K562 (cell line): ENCODE results near the gene FRMPD4. TPM values are rescaled to one million over a fixed set of nuclear protein-coding genes. Genes with fewer than 3 reads are reported as not detected.

Experiments used
- ATAC-seq: fragments of 200-7000 bp; cut with Tn5 transposase; 3 replicates; pipeline ENCODE4 v1.9.1; 2020; ENCODE audit warnings: moderate library complexity
- BruUV-seq: library from RNA; stranded (reverse); fragments of 400-500 nt; replicated peaks from 2 replicates; lab custom pipeline; 2021; lab: Mats Ljungman, UMichigan
- CTCF ChIA-PET: fragments of 300-600 bp; formaldehyde crosslinking; extraction: SDS; loops from one replicate; lab custom pipeline; 2021; ENCODE audit warnings: low intra/inter-chr PET ratio; lab: Yijun Ruan, JAX
- POLR2A ChIA-PET: fragments of 300-600, 350-650 bp; sonication (Branson Sonifier 250); formaldehyde crosslinking; extraction: SDS; loops from one replicate; lab custom pipeline; 2021; ENCODE audit warnings: antibody characterized with exemption, inconsistent platforms; lab: Yijun Ruan, JAX
- DNase-seq, 4 experiments: peaks; one replicate each; pipeline versions ENCODE4 v3.0.0 to v3.0.0-alpha.2; 2011 to 2018; ENCODE audit warnings: low spot score in 3 of 4, mixed read lengths in 3 of 4; ENCODE audit errors: extremely low read depth in 1 of 4
- FAIRE-seq: peaks from 2 replicates; lab custom pipeline; 2011; peaks lifted over from hg19 to GRCh38; lab: Jason Lieb, UNC
- H2AFZ ChIP-seq: 2 replicates; pipeline ENCODE4 v1.6.0; 2011; ENCODE audit warnings: low read depth, low read length, control low read depth, inconsistent platforms
- H3K27ac ChIP-seq: fragments of 200-600 bp; 3 replicates; pipeline ENCODE4 v1.8.0; 2011; ENCODE audit warnings: low read depth, mild to moderate bottlenecking, control low read depth, inconsistent platforms, low read length, moderate library complexity, mixed read lengths; ENCODE audit errors: extremely low read depth
- H3K27me3 ChIP-seq, 2 experiments: fragments of 300-600 bp in 1 of 2; 2 replicates in 1 of 2; 3 replicates in 1 of 2; pipeline versions ENCODE4 v1.6.0 to v1.8.0; 2011; ENCODE audit warnings: inconsistent platforms in 2 of 2, low read length in 2 of 2, mild to moderate bottlenecking in 1 of 2, mixed read lengths in 1 of 2, moderate library complexity in 1 of 2; ENCODE audit not compliant: control insufficient read depth in 2 of 2, insufficient read depth in 2 of 2
- H3K36me3 ChIP-seq: fragments of 300-600 bp; 3 replicates; pipeline ENCODE4 v1.8.0; 2011; ENCODE audit warnings: mild to moderate bottlenecking, low read length, inconsistent platforms; ENCODE audit not compliant: control insufficient read depth, insufficient read depth
- H3K4me1 ChIP-seq, 2 experiments: fragments of 200-600 bp in 1 of 2; replicated peaks in 1 of 2; 2 replicates in 1 of 2; 3 replicates in 1 of 2; pipeline versions ENCODE4 v1.5.1 to v1.8.0; 2011; ENCODE audit warnings: inconsistent platforms in 2 of 2, low read length in 2 of 2, mild to moderate bottlenecking in 1 of 2, mixed read lengths in 1 of 2, moderate library complexity in 1 of 2; ENCODE audit not compliant: control insufficient read depth in 2 of 2, insufficient read depth in 2 of 2
- H3K4me2 ChIP-seq: 2 replicates; pipeline ENCODE4 v1.6.1; 2011; ENCODE audit warnings: low read length, control low read depth, inconsistent platforms, mixed read lengths; ENCODE audit not compliant: insufficient read depth
- H3K4me3 ChIP-seq: fragments of 200-600 bp; sonication (generic), shearing (Covaris generic); 2 replicates; pipeline ENCODE4 v1.5.1; 2016; ENCODE audit warnings: control low read depth, inconsistent platforms
- H3K79me2 ChIP-seq: fragments of 200-600 bp; 3 replicates; pipeline ENCODE4 v1.8.0; 2011; ENCODE audit warnings: low read length, inconsistent platforms; ENCODE audit not compliant: control insufficient read depth, insufficient read depth
- H3K9ac ChIP-seq, 2 experiments: 2 replicates each; pipeline versions ENCODE4 v1.6.0 to v1.6.1; 2011; ENCODE audit warnings: low read depth in 2 of 2, low read length in 2 of 2, control low read depth in 1 of 2, inconsistent platforms in 1 of 2, mild to moderate bottlenecking in 1 of 2, mixed read lengths in 1 of 2; ENCODE audit not compliant: insufficient read depth in 1 of 2
- H3K9me1 ChIP-seq: one replicate; pipeline ENCODE4 v1.6.0; 2011; ENCODE audit warnings: inconsistent platforms, mild to moderate bottlenecking, low read length, moderate library complexity; ENCODE audit not compliant: control insufficient read depth, insufficient read depth
- H3K9me3 ChIP-seq: replicated peaks from 2 replicates; pipeline ENCODE4 v1.5.1; 2011; ENCODE audit warnings: low read depth, low read length, inconsistent platforms; ENCODE audit not compliant: control insufficient read depth, insufficient read depth
- H4K20me1 ChIP-seq: replicated peaks from 2 replicates; pipeline ENCODE4 v1.6.1; 2011; ENCODE audit warnings: low read length, inconsistent platforms, mixed read lengths; ENCODE audit not compliant: control insufficient read depth, insufficient read depth
- DEAF1 ChIP-seq: fragments of 450-650 bp; formaldehyde crosslinking; IDR thresholded peaks from 2 replicates; pipeline ENCODE4 v1.4.0; 2020; ENCODE audit warnings: mild to moderate bottlenecking, moderate library complexity
- FOS ChIP-seq: IDR thresholded peaks from 3 replicates; pipeline ENCODE4 v1.6.1; 2011; ENCODE audit not compliant: insufficient read length; ENCODE audit errors: extremely low read depth
- HMG20B ChIP-seq: fragments of 250-450 bp; sonication (Bioruptor Pico); IDR thresholded peaks from 2 replicates; pipeline ENCODE4 v1.5.0; 2021; ENCODE audit warnings: mild to moderate bottlenecking
- HNRNPLL ChIP-seq: fragments of 200-400 bp; formaldehyde crosslinking; IDR thresholded peaks from 2 replicates; pipeline ENCODE4 v1.6.1; 2017; ENCODE audit warnings: low read length, low read depth, mild to moderate bottlenecking; ENCODE audit not compliant: poor library complexity, severe bottlenecking
- HSF4 ChIP-seq: fragments of 250-450 bp; sonication (Bioruptor Pico); IDR thresholded peaks from 2 replicates; pipeline ENCODE4 v2.1.2; 2022; ENCODE audit warnings: mild to moderate bottlenecking, moderate library complexity, borderline replicate concordance
- KDM1A ChIP-seq, 2 experiments: fragments of 450-650 bp; IDR thresholded peaks; 2 replicates each; pipeline ENCODE4 v1.6.1; 2016; ENCODE audit warnings: mild to moderate bottlenecking in 2 of 2
- MIER1 ChIP-seq: fragments of 450-650 bp; IDR thresholded peaks from 2 replicates; pipeline ENCODE4 v1.6.1; 2016; ENCODE audit warnings: antibody characterized with exemption, mild to moderate bottlenecking, low read depth
- NR4A1 ChIP-seq, 2 experiments: fragments of 250-450 bp in 1 of 2; fragments of 450-650 bp in 1 of 2; sonication (Bioruptor Pico) in 1 of 2; IDR thresholded peaks; 2 replicates each; pipeline versions ENCODE4 v1.4.0 to v1.6.1; 2016 to 2020; ENCODE audit warnings: mild to moderate bottlenecking in 2 of 2, missing compliant biosample characterization in 1 of 2, missing genetic modification characterization in 1 of 2, moderate library complexity in 1 of 2
- POLR2H ChIP-seq: IDR thresholded peaks from 2 replicates; pipeline ENCODE4 v1.6.1; 2016; ENCODE audit warnings: missing genetic modification characterization, low read depth, mild to moderate bottlenecking, control low read depth, missing compliant biosample characterization, moderate library complexity
- PYGO2 ChIP-seq: fragments of 450-650 bp; IDR thresholded peaks from 2 replicates; pipeline ENCODE4 v1.6.1; 2016; ENCODE audit warnings: mild to moderate bottlenecking, missing genetic modification characterization, moderate library complexity, missing compliant biosample characterization
- RFX5 ChIP-seq: IDR thresholded peaks from 2 replicates; pipeline ENCODE4 v1.6.1; 2011; ENCODE audit warnings: low read depth, mild to moderate bottlenecking, improper control_type of control experiment, low read length
- SMAD1 ChIP-seq: fragments of 150-350 bp; IDR thresholded peaks from 2 replicates; pipeline ENCODE4 v1.6.1; 2014; ENCODE audit warnings: low read length, low read depth; ENCODE audit not compliant: partially characterized antibody
- ZBTB33 ChIP-seq: sonication (generic); formaldehyde crosslinking; IDR thresholded peaks from 2 replicates; pipeline ENCODE4 v1.8.1; 2023; ENCODE audit warnings: mild to moderate bottlenecking, missing genetic modification reagents
- ZNF121 ChIP-seq: sonication (generic); formaldehyde crosslinking; conservative IDR thresholded peaks from 2 replicates; pipeline ENCODE4 v1.8.0; 2022; ENCODE audit warnings: missing genetic modification reagents
- ZNF561 ChIP-seq: fragments of 450-650 bp; formaldehyde crosslinking; conservative IDR thresholded peaks from 2 replicates; pipeline ENCODE4 v1.4.0; 2020; ENCODE audit warnings: mild to moderate bottlenecking, moderate library complexity
- ZNF699 ChIP-seq: fragments of 250-450 bp; sonication (Bioruptor Pico); IDR thresholded peaks from 2 replicates; pipeline ENCODE4 v1.8.0; 2021; ENCODE audit warnings: mild to moderate bottlenecking, moderate library complexity; ENCODE audit not compliant: insufficient replicate concordance
- WGBS: fragments of 100-300 bp; shearing (Covaris generic); methylation state at CpG from one replicate; pipeline ENCODE4 v1.1.6; 2016; ENCODE audit warnings: low coverage, mixed read lengths; ENCODE audit not compliant: insufficient coverage; ENCODE audit errors: missing lambda C conversion rate; 5-methylcytosine and 5-hydroxymethylcytosine counted together
- in situ Hi-C: fragments of 300-500 bp; cut with MboI; formaldehyde crosslinking; loops from 4 replicates; pipeline ENCODE4 v1.15.0; 2018; ENCODE audit warnings: inconsistent platforms, mixed read lengths
- intact Hi-C: fragments of 100-400 bp; cut with micrococcal nuclease; formaldehyde crosslinking; loops from 2 replicates; pipeline ENCODE4 v1.14.2; 2022
- polyA plus RNA-seq, 8 experiments: library from polyadenylated mRNA; depleted of rRNA in 4 of 8; stranded (reverse) in 5 of 8; unstranded in 3 of 8; fragments of >200 nt; fragmentation: Nextera tagmentation in 2 of 8; fragmentation: Illumina TruSeq in 1 of 8; extraction: Ambion mirVana in 2 of 8; extraction: Trizol in 1 of 8; gene quantifications; 2 replicates each; pipeline versions ENCODE4 v1.2.1 to v1.2.3, GENCODE V29; 2011 to 2014; ENCODE audit warnings: inconsistent platforms in 1 of 8, missing spikeins in 1 of 8
- total RNA-seq, 7 experiments: library from RNA; depleted of rRNA in 6 of 7; stranded (reverse); fragments of >200 nt in 6 of 7; fragmentation: Illumina TruSeq in 2 of 7; extraction: Trizol in 2 of 7; gene quantifications; 2 replicates each; pipeline versions ENCODE4 v1.2.1 to v1.2.3, GENCODE V29; 2011 to 2021; ENCODE audit warnings: low replicate concordance in 1 of 7
- TF ChIP-seq, protein P1 (sequence below): sonication (generic); formaldehyde crosslinking; IDR thresholded peaks from 2 replicates; pipeline ENCODE4 v1.8.1; 2023; ENCODE audit warnings: mild to moderate bottlenecking, missing genetic modification reagents

Gene FRMPD4
- total and polyA plus RNA-seq, 9 of the 15 experiments (the other 6 are each of a cell fraction or from before 2014, with no cell fraction given) = not detected

DNA sequence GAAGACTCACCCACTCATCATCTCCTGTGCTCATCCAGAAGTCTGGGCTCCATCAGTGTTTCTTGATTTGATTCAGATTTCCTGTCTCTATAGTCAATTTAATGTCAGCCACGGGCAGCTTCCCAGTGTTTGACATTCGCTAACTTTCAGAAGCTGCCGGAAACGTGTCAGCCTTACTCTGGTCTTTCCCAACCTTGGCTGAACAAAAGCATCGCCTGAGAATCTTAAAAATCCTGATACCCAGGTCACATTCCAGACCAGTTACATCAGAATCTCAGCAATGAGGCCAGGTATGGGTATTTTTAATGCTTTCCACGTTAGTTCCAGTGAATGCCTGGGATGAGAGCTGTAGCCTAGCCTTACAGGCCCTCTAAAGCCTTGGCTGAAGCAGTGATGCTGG is 233.8 kb downstream of the FRMPD4 start (continued):
- TF ChIP-seq HNRNPLL (no peak), ZNF699 (CRISPR knock-in tag) (no peak)

GRCh38 chrX:12374286-12374685 is 236.0 kb downstream of the FRMPD4 start:
- BruUV-seq = no TSS peak
- Histone ChIP-seq H3K4me2 (no peak overlapping the region), H3K36me3 (no peaks in the 10 kb centered on the region), H3K9me3 (no peaks in the 10 kb centered on the region), H3K4me3 (no peak overlapping the region), H2AFZ (no peak overlapping the region), H3K4me1 (no peaks in the 10 kb centered on the region), H3K79me2 (no peaks in the 10 kb centered on the region), H3K27ac (no peak overlapping the region), H3K9me1 (no peaks in the 10 kb centered on the region), H3K27me3 (no peaks in the 10 kb centered on the region), H4K20me1 (no peaks in the 10 kb centered on the region), H3K9ac (no peak overlapping the region)
- no peak for ATAC-seq
- ChIA-PET CTCF (no interaction called here), POLR2A (no interaction called here)
- intact Hi-C loops = no loop called here
- no peak for FAIRE-seq
- DNase-seq = no peak
- in situ Hi-C loops = no loop called here
- WGBS = 3% methylated on average over 5 of the region's 6 CpGs
- TF ChIP-seq POLR2H (tag) = no peak
- TF ChIP-seq RFX5 = no peak
- no peak for TF ChIP-seq FOS
- no peak for TF ChIP-seq MIER1
- no peak for TF ChIP-seq HMG20B
- TF ChIP-seq HSF4 (CRISPR knock-in tag) = no peak
- no peak for TF ChIP-seq DEAF1 (CRISPR knock-in tag)
- TF ChIP-seq SMAD1 = no peak
- TF ChIP-seq, protein P1, sequence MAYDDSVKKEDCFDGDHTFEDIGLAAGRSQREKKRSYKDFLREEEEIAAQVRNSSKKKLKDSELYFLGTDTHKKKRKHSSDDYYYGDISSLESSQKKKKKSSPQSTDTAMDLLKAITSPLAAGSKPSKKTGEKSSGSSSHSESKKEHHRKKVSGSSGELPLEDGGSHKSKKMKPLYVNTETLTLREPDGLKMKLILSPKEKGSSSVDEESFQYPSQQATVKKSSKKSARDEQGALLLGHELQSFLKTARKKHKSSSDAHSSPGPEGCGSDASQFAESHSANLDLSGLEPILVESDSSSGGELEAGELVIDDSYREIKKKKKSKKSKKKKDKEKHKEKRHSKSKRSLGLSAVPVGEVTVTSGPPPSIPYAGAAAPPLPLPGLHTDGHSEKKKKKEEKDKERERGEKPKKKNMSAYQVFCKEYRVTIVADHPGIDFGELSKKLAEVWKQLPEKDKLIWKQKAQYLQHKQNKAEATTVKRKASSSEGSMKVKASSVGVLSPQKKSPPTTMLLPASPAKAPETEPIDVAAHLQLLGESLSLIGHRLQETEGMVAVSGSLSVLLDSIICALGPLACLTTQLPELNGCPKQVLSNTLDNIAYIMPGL (CRISPR knock-in tag) = no peak
- no peak for TF ChIP-seq ZNF561 (CRISPR knock-in tag)
- no peak for TF ChIP-seq ZNF121
- TF ChIP-seq KDM1A (IDR thresholded peaks at IDR 0.05) = no peak
- TF ChIP-seq NR4A1 (CRISPR knock-in tag; IDR thresholded peaks at IDR 0.05) = no peak
- no peak for TF ChIP-seq NR4A1 (tag; IDR thresholded peaks at IDR 0.05)
- TF ChIP-seq ZBTB33 (CRISPR knock-in tag) = no peak
- no peak for TF ChIP-seq PYGO2
